Body of pancreas (tissue), 4 donors: ENCODE measurements around the gene MEX3B. TPM values are rescaled to one million over a fixed set of nuclear protein-coding genes. Genes with fewer than 3 reads are reported as not detected.

Experiments used
- ATAC-seq: fragments of 150-250 bp; one replicate; pipeline ENCODE4 v1.9.1; 2016
- DNase-seq, 4 donors: peaks; one replicate each; pipeline ENCODE4 v3.0.0-alpha.2; 2019
- H3K27ac ChIP-seq, 4 donors: fragments of 200-600 bp; sonication (generic); 1 replicate in 3 of 4; 2 replicates in 1 of 4; pipeline versions ENCODE4 v1.5.1 to v1.6.1; 2016 to 2019; ENCODE audit warnings: mild to moderate bottlenecking in 1 of 4, mixed read lengths in 1 of 4, moderate library complexity in 1 of 4
- H3K27me3 ChIP-seq, 2 donors: fragments of 200-600 bp; sonication (generic); one replicate each; pipeline ENCODE4 v1.6.0; 2016; ENCODE audit warnings: mild to moderate bottlenecking in 1 of 2
- H3K36me3 ChIP-seq, 2 donors: fragments of 200-600 bp; sonication (generic); replicated peaks in 1 of 2; 2 replicates each; pipeline ENCODE4 v1.5.1; 2016; ENCODE audit warnings: low read depth in 2 of 2; ENCODE audit not compliant: insufficient read depth in 1 of 2
- H3K4me1 ChIP-seq: fragments of 200-600 bp; sonication (generic); one replicate; pipeline ENCODE4 v1.6.0; 2016
- H3K4me3 ChIP-seq, 2 donors: fragments of 200-600 bp; sonication (generic); 1 replicate in 1 of 2; 2 replicates in 1 of 2; pipeline ENCODE4 v1.5.1; 2016 to 2019
- H3K9me3 ChIP-seq, 3 donors: fragments of 200-600 bp; sonication (generic); 1 replicate in 2 of 3; 2 replicates in 1 of 3; pipeline ENCODE4 v1.5.1; 2016
- CTCF ChIP-seq, 7 experiments: fragments of 450-650 bp in 4 of 7; fragments of 200-600 bp in 3 of 7; sonication (generic) in 3 of 7; IDR thresholded peaks; one replicate each; pipeline ENCODE4 v1.5.1; 2016 to 2019; ENCODE audit warnings: antibody characterized with exemption in 7 of 7
- POLR2A ChIP-seq, 3 donors: fragments of 450-650 bp; IDR thresholded peaks; one replicate each; pipeline ENCODE4 v1.6.1; 2016; ENCODE audit warnings: antibody characterized with exemption in 3 of 3, mild to moderate bottlenecking in 2 of 3
- WGBS, 2 donors: methylation state at CpG; one replicate each; pipeline ENCODE4 v1.1.5; 2017; 5-methylcytosine and 5-hydroxymethylcytosine counted together
- intact Hi-C: fragments of 100-400 bp; cut with DNase I; formaldehyde crosslinking; loops from one replicate; pipeline ENCODE4 v1.15.1; 2023
- total RNA-seq, 2 donors: library from RNA; depleted of rRNA; stranded (reverse); fragments of >200 nt; gene quantifications; one replicate each; pipeline ENCODE4 v1.1.0, GENCODE V29; 2016

The MEX3B gene
- total RNA-seq, 2 donors from 2014 or later = 0.52 TPM; not detected in 1

GRCh38 chr15:82074610-82075009 is 28.8 kb upstream of the MEX3B start:
- Histone ChIP-seq H3K4me1 (no peaks in the 10 kb centered on the region), H3K36me3 (no peaks in the 10 kb centered on the region), H3K27ac (no peak overlapping the region), H3K9me3 (no peaks in the 10 kb centered on the region), H3K27me3 (no peaks in the 10 kb centered on the region), H3K4me3 (no peak overlapping the region)
- DNase-seq = no peak
- intact Hi-C loops = no loop called here
- ATAC-seq = no peak
- no peak for TF ChIP-seq POLR2A (IDR thresholded peaks at IDR 0.05)
- TF ChIP-seq CTCF (IDR thresholded peaks at IDR 0.05) = no peak
- WGBS, 2 donors = 95 to 96% methylated on average over 1 of the region's 1 CpG

GRCh38 chr15:82072926-82073537 is 27.2 kb upstream of the MEX3B start:
- no peaks in the 10 kb centered on the region for H3K9me3 ChIP-seq
- H3K4me1 ChIP-seq = no peaks in the 10 kb centered on the region
- no peak for ATAC-seq
- H3K27ac ChIP-seq = no peak overlapping the region
- 86 to 100% methylated on average over 4 to 5 of the region's 5 CpGs for WGBS, 2 donors
- no peaks in the 10 kb centered on the region for H3K27me3 ChIP-seq
- H3K36me3 ChIP-seq = no peaks in the 10 kb centered on the region
- DNase-seq = no peak
- H3K4me3 ChIP-seq = no peak overlapping the region
- intact Hi-C loops = no loop called here
- no peak for TF ChIP-seq CTCF (IDR thresholded peaks at IDR 0.05)

- Histone ChIP-seq H3K4me3 (no peak overlapping the region), H3K27ac (no peak overlapping the region), H3K27me3 (no peaks in the 10 kb centered on the region), H3K36me3 (no peaks in the 10 kb centered on the region), H3K4me1 (peaks cover 4% of the 10 kb centered on the region), H3K9me3 (no peaks in the 10 kb centered on the region)
- TF ChIP-seq POLR2A (IDR thresholded peaks at IDR 0.05) (no peak), CTCF (IDR thresholded peaks at IDR 0.05) (no peak)
- intact Hi-C loops = no loop called here
- no peak for DNase-seq
- no peak for ATAC-seq
- 82 to 84% methylated on average over 4 of the region's 4 CpGs for WGBS, 2 donors
Observed at GRCh38 chr15:82066455-82066854, 20.6 kb upstream of the MEX3B start.

GRCh38 chr15:82064824-82065223 is 19.0 kb upstream of the MEX3B start:
- Histone ChIP-seq H3K4me3 (no peak overlapping the region), H3K27ac (no peak overlapping the region), H3K27me3 (no peaks in the 10 kb centered on the region), H3K9me3 (no peaks in the 10 kb centered on the region), H3K36me3 (no peaks in the 10 kb centered on the region), H3K4me1 (peaks cover 4% of the 10 kb centered on the region)
- ATAC-seq = no peak
- DNase-seq = no peak
- intact Hi-C loops = no loop called here
- TF ChIP-seq POLR2A (IDR thresholded peaks at IDR 0.05) = no peak
- no peak for TF ChIP-seq CTCF (IDR thresholded peaks at IDR 0.05)
- 75 to 86% methylated on average over 5 of the region's 5 CpGs for WGBS, 2 donors
